Neural cell (in vitro differentiated cells): ENCODE data around the gene KIFC3. TPM values are rescaled to one million over a fixed set of nuclear protein-coding genes. Genes with fewer than 3 reads are reported as not detected.

Experiments used
- H2AFZ ChIP-seq: fragments of 200-600, 300-800 bp; sonication (generic), shearing (Covaris generic); 2 replicates; pipeline ENCODE4 v1.6.0; 2014; ENCODE audit warnings: low read depth, mild to moderate bottlenecking, antibody characterized with exemption, low read length, moderate library complexity
- H3F3A ChIP-seq: fragments of 200-600 bp; shearing (Covaris generic); 2 replicates; pipeline ENCODE4 v1.6.1; 2016; ENCODE audit warnings: mild to moderate bottlenecking, moderate library complexity, mixed read lengths, antibody characterized with exemption, low read length; ENCODE audit not compliant: insufficient read depth, poor library complexity, severe bottlenecking
- H3K27ac ChIP-seq: fragments of 200-600, 300-800 bp; sonication (generic), shearing (Covaris generic); 2 replicates; pipeline ENCODE4 v1.5.1; 2014; ENCODE audit warnings: mild to moderate bottlenecking, low read length, moderate library complexity
- H3K27me3 ChIP-seq: fragments of 300-800, 200-600 bp; sonication (generic), shearing (Covaris generic); 2 replicates; pipeline ENCODE4 v1.6.0; 2014; ENCODE audit warnings: mild to moderate bottlenecking, low read depth, low read length, moderate library complexity; ENCODE audit not compliant: insufficient read depth
- H3K36me3 ChIP-seq: fragments of 300-800, 200-600 bp; sonication (generic), shearing (Covaris generic); 2 replicates; pipeline ENCODE4 v1.5.1; 2014; ENCODE audit warnings: mild to moderate bottlenecking, antibody characterized with exemption, low read length, moderate library complexity; ENCODE audit not compliant: insufficient read depth
- H3K4me2 ChIP-seq: fragments of 300-800, 200-600 bp; sonication (generic), shearing (Covaris generic); 2 replicates; pipeline ENCODE4 v1.6.0; 2014; ENCODE audit warnings: mild to moderate bottlenecking, low read length
- H3K4me3 ChIP-seq: fragments of 300-800, 200-600 bp; sonication (generic), shearing (Covaris generic); 2 replicates; pipeline ENCODE4 v1.5.1; 2014; ENCODE audit warnings: mild to moderate bottlenecking, low read length, moderate library complexity
- H3K79me2 ChIP-seq: fragments of 200-600 bp; shearing (Covaris generic); replicated peaks from 2 replicates; pipeline ENCODE4 v1.6.0; 2014; ENCODE audit warnings: mild to moderate bottlenecking, low read length, moderate library complexity; ENCODE audit not compliant: insufficient read depth
- H3K9ac ChIP-seq: fragments of 300-800, 200-600 bp; sonication (generic), shearing (Covaris generic); 2 replicates; pipeline ENCODE4 v1.6.1; 2016; ENCODE audit warnings: mild to moderate bottlenecking, low read length, mixed read lengths
- H3K9me2 ChIP-seq: fragments of 200-600 bp; shearing (Covaris generic); 2 replicates; pipeline ENCODE4 v1.6.1; 2016; ENCODE audit warnings: mild to moderate bottlenecking, low read length, mixed read lengths; ENCODE audit not compliant: insufficient read depth
- H3K9me3 ChIP-seq: fragments of 200-600, 300-800 bp; sonication (generic), shearing (Covaris generic); 2 replicates; pipeline ENCODE4 v1.6.1; 2016; ENCODE audit warnings: mild to moderate bottlenecking, mixed run types, low read length, moderate library complexity, mixed read lengths
- H4K20me1 ChIP-seq: fragments of 200-600 bp; shearing (Covaris generic); 2 replicates; pipeline ENCODE4 v1.6.1; 2016; ENCODE audit warnings: mild to moderate bottlenecking, mixed run types; ENCODE audit not compliant: insufficient read depth
- CTCF ChIP-seq: fragments of 450-650 bp; IDR thresholded peaks from 2 replicates; pipeline ENCODE4 v1.5.1; 2014; ENCODE audit warnings: antibody characterized with exemption, mild to moderate bottlenecking, moderate library complexity; ENCODE audit not compliant: poor library complexity, severe bottlenecking
- EP300 ChIP-seq: fragments of 450-650 bp; conservative IDR thresholded peaks from 2 replicates; pipeline ENCODE4 v1.6.1; 2014; ENCODE audit warnings: antibody characterized with exemption, mild to moderate bottlenecking, moderate library complexity; ENCODE audit not compliant: poor library complexity, severe bottlenecking
- EZH2 ChIP-seq: fragments of 200-600, 300-800 bp; shearing (Covaris generic), sonication (generic); IDR thresholded peaks from 2 replicates; pipeline ENCODE4 v1.6.1; 2014; ENCODE audit warnings: antibody characterized with exemption, low read length, borderline replicate concordance, mild to moderate bottlenecking; ENCODE audit not compliant: insufficient read depth, poor library complexity, severe bottlenecking
- MXI1 ChIP-seq: fragments of 450-650 bp; conservative IDR thresholded peaks from 2 replicates; pipeline ENCODE4 v1.6.1; 2014; ENCODE audit warnings: antibody characterized with exemption, mild to moderate bottlenecking; ENCODE audit not compliant: poor library complexity, severe bottlenecking
- POLR2AphosphoS5 ChIP-seq: IDR thresholded peaks from 2 replicates; pipeline ENCODE4 v1.6.1; 2012
- RAD21 ChIP-seq: fragments of 450-650 bp; conservative IDR thresholded peaks from 2 replicates; pipeline ENCODE4 v1.6.1; 2014; ENCODE audit warnings: antibody characterized with exemption, mild to moderate bottlenecking, moderate library complexity
- SMC3 ChIP-seq: fragments of 450-650 bp; conservative IDR thresholded peaks from 2 replicates; pipeline ENCODE4 v1.6.1; 2014; ENCODE audit warnings: antibody characterized with exemption, mild to moderate bottlenecking, moderate library complexity; ENCODE audit not compliant: poor library complexity
- TAF1 ChIP-seq: IDR thresholded peaks from 2 replicates; pipeline ENCODE4 v1.6.1; 2012; ENCODE audit warnings: low read depth
- polyA plus RNA-seq: library from polyadenylated mRNA; depleted of rRNA; stranded (reverse); fragments of >200 nt; gene quantifications from 2 replicates; pipeline ENCODE4 v1.2.3, GENCODE V29; 2014
- TF ChIP-seq, protein P1 (sequence below): IDR thresholded peaks from 2 replicates; pipeline ENCODE4 v1.6.1; 2012; ENCODE audit warnings: borderline replicate concordance

KIFC3 gene
- polyA plus RNA-seq, 1 donor from 2014 or later, result 29.7 TPM

DNA sequence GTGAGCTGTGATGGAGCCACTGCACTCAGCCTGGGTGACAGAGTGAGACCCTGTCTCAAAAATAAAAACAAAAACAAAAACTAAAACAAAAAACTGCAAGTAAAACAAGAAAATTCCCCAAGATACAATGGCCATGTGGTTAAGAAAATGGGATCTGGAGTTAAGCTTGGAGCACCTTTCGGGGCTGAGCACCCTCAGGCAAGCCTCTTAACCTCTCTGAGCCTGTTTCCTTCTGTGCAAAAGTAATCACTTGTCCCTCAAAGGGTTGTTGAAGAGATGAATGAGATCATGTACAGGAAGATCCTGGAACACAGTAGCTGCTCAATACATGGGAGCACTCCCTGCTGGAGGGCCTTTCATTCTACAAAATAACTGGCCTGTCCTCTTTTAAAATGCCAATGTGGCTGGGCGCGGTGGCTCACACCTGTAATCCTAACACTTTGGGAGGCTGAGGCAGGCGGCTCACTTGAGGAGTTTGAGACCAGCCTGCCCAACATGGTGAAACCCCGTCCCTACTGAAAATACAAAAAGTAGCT lies 19.8 kb upstream of the KIFC3 start:
- no peaks in the 10 kb centered on the region for H3K79me2 ChIP-seq
- TF ChIP-seq MXI1 (no peak), TAF1 (no peak)
- no peaks in the 10 kb centered on the region for H3F3A ChIP-seq
- H3K36me3 ChIP-seq, result no peaks in the 10 kb centered on the region
- no peak overlapping the region for H3K4me2 ChIP-seq
- no peak overlapping the region for H3K9ac ChIP-seq
- no peaks in the 10 kb centered on the region for H3K27me3 ChIP-seq
- no peak overlapping the region for H2AFZ ChIP-seq
- no peak overlapping the region for H3K27ac ChIP-seq
- H3K9me3 ChIP-seq, result no peaks in the 10 kb centered on the region
- no peaks in the 10 kb centered on the region for H4K20me1 ChIP-seq
- no peaks in the 10 kb centered on the region for H3K9me2 ChIP-seq
- no peak overlapping the region for H3K4me3 ChIP-seq

DNA sequence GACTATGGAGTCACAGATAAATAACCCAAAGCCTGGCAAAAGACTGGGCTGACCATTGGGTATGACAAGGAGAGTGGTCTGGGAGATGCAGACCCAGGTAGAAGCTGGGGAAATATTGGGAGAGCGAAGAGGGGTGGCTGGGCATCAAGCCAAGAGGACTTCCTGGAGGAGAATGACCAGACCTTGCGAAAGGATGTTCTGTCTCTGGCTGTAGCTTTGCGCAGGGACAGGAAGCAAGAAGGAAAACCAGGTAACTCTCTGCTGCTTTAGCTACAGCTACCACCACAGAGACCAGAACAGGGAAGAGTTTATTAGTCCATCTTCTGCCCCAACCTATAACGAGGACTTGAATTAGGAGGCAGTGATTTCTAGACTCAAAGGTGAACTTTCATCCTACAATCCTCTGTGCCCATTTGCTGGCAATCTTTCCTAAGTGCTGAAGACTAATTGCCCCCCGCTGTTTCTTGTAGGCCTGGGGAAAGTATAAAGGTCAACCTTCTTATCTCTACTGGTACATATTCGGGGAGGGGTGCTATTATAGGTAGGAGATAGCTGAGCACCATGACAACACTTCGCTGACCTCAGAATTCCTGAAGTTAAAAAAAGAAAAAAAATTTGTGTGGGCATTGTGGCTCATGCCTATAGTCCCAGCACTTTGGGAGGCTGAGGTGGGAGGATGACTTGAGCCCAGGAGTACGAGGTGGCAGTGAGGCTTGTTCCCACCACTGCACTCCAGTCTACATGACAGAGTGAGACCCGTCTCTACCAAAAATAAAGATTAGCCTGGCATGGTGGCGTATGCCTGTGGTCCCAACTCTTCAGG lies 19.1 kb upstream of the KIFC3 start:
- no peak overlapping the region for H3K4me3 ChIP-seq
- no peaks in the 10 kb centered on the region for H3F3A ChIP-seq
- no peak overlapping the region for H3K9ac ChIP-seq
- no peaks in the 10 kb centered on the region for H3K79me2 ChIP-seq
- H3K4me2 ChIP-seq, result no peak overlapping the region
- TF ChIP-seq EZH2, result no peak
- TF ChIP-seq POLR2AphosphoS5, result no peak
- TF ChIP-seq RAD21, result no peak
- TF ChIP-seq TAF1, result no peak
- TF ChIP-seq CTCF, result no peak
- no peak for TF ChIP-seq SMC3
- TF ChIP-seq, protein P1, sequence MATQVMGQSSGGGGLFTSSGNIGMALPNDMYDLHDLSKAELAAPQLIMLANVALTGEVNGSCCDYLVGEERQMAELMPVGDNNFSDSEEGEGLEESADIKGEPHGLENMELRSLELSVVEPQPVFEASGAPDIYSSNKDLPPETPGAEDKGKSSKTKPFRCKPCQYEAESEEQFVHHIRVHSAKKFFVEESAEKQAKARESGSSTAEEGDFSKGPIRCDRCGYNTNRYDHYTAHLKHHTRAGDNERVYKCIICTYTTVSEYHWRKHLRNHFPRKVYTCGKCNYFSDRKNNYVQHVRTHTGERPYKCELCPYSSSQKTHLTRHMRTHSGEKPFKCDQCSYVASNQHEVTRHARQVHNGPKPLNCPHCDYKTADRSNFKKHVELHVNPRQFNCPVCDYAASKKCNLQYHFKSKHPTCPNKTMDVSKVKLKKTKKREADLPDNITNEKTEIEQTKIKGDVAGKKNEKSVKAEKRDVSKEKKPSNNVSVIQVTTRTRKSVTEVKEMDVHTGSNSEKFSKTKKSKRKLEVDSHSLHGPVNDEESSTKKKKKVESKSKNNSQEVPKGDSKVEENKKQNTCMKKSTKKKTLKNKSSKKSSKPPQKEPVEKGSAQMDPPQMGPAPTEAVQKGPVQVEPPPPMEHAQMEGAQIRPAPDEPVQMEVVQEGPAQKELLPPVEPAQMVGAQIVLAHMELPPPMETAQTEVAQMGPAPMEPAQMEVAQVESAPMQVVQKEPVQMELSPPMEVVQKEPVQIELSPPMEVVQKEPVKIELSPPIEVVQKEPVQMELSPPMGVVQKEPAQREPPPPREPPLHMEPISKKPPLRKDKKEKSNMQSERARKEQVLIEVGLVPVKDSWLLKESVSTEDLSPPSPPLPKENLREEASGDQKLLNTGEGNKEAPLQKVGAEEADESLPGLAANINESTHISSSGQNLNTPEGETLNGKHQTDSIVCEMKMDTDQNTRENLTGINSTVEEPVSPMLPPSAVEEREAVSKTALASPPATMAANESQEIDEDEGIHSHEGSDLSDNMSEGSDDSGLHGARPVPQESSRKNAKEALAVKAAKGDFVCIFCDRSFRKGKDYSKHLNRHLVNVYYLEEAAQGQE, result no peak
- no peak for TF ChIP-seq MXI1
- no peak for TF ChIP-seq EP300
- no peaks in the 10 kb centered on the region for H4K20me1 ChIP-seq
- H2AFZ ChIP-seq, result no peak overlapping the region
- H3K27ac ChIP-seq, result no peak overlapping the region
- H3K27me3 ChIP-seq, result no peaks in the 10 kb centered on the region
- no peaks in the 10 kb centered on the region for H3K9me3 ChIP-seq
- H3K36me3 ChIP-seq, result no peaks in the 10 kb centered on the region
- H3K9me2 ChIP-seq, result no peaks in the 10 kb centered on the region
